GM12865 (cell line): ENCODE results near the gene IFT22.

Experiments
- DNase-seq: peaks from one replicate; pipeline ENCODE4 v3.0.0; 2010; ENCODE audit warnings: low read depth
- H3K4me3 ChIP-seq: 2 replicates; pipeline ENCODE4 v1.5.1; 2011; ENCODE audit warnings: mild to moderate bottlenecking, low read depth, low read length, control low read depth
- TF ChIP-seq, protein P1 (sequence below): IDR thresholded peaks from 2 replicates; pipeline ENCODE4 v1.5.1; 2011; ENCODE audit warnings: low read length, control low read depth, low read depth, inconsistent platforms; ENCODE audit not compliant: insufficient read depth; ENCODE audit errors: missing control alignments

Gene IFT22

DNA sequence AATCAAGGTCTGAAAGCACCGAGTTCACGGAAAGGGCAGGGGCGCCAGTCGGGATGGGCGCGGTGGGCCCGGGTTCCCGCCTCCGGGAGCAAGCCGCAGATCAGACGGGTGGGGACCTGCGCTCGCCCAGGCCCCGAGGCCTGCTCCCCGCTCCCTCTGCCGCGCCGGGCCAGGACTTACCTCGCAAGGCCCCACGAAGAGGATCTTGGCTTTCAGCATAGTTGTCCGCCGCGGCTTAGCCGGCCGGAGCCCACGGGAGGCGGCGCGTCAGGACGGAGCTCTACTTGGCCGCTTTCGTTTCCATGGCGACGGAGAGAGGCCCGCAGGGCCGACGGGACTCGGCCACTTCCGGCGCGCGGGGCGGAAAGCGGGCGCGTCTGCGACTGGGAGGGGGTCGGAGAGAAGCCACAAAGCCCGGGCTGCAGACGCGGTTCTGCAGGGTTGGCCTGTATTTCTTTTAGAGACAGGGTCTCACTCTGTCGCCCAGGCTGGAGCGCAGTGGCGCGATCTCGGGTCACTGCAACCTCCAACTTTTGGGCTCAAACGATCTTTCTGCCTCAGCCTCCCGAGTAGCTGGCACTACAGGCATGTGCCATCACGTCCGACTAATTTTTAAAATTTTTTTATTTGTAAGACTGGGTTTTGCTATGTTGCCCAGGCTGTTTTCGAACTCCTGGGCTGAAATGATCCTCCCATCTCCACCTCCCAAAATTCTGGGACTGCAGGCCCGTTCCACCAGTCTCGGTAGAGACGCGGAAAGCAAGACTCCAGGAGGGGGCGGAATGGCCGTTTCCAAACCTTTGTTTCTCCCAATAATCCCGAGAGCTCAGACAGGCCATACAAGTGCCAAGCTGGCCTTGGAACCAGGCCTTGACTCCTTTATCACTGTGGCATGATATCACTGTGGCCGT lies at the start of gene IFT22:
TSS of gene IFT22 (minus strand) at position 322 of the 911 bp plus-strand sequence. CDS start at position 219, 103 bp downstream.
- DNase-seq, result peak; percentile 94
- H3K4me3 ChIP-seq, result peak within 1 kb of the TSS; percentile 53
- TF ChIP-seq, protein P1, sequence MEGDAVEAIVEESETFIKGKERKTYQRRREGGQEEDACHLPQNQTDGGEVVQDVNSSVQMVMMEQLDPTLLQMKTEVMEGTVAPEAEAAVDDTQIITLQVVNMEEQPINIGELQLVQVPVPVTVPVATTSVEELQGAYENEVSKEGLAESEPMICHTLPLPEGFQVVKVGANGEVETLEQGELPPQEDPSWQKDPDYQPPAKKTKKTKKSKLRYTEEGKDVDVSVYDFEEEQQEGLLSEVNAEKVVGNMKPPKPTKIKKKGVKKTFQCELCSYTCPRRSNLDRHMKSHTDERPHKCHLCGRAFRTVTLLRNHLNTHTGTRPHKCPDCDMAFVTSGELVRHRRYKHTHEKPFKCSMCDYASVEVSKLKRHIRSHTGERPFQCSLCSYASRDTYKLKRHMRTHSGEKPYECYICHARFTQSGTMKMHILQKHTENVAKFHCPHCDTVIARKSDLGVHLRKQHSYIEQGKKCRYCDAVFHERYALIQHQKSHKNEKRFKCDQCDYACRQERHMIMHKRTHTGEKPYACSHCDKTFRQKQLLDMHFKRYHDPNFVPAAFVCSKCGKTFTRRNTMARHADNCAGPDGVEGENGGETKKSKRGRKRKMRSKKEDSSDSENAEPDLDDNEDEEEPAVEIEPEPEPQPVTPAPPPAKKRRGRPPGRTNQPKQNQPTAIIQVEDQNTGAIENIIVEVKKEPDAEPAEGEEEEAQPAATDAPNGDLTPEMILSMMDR, result no peak

DNA sequence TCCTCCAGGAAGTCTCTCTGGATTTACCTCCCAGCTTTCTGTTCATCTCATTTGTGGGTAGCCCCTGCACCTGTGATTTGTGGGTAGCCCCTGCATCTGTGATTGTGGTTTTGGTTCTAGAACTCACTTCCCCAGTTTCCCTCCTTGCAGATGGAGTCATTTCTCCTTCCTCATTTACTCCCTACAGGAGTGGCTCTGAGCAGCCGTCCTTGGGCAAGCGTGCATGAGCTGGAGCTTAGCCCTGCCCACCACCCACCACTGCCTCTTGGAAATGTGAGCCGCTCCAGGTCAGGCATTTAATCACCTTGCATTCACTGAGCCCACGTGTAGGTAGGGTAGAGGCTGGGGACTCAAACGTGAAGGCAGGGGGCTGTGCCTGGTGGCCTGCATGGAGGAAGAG lies 49.2 kb upstream of the IFT22 start:
- H3K4me3 ChIP-seq, result no peak overlapping the region
- peak; percentile 3 for DNase-seq
- TF ChIP-seq, protein P1, result no peak

DNA sequence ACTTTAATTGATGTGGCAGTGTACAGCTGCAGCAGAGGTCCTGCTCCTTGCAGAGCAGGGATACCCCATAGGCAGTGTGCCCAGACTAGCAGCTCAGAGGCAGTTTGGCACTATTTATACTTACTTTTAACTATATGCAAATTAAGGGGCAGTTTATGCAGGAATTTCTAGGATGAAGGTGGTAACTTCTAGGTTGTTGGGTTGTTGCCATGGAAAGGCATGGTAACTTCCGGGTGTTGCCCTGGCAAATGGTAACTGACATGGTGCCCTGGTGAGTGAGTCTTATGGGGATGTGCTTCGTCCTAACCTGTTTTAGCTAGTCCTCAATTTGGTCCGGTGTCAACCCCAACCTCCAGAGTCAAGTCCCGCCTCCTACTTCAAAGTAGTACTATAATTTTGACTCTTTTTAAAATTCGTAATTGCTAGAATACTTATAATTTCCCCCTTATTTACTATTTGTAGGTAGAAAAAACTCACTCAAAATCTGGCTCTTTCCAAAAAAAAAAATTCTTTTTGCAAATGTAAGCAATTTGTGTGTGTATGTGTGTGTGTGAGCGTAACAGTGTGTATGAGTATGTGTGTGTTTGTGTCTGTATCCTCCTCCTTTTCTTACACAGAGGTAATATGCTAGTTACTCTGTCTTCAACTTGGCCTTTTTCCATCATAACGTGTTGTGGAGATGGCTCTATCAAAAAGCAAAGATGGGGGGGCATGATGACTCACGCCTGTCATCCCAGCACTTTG lies 47.0 kb upstream of the IFT22 start:
- TF ChIP-seq, protein P1, result no peak
- no peak for DNase-seq
- no peak overlapping the region for H3K4me3 ChIP-seq

DNA sequence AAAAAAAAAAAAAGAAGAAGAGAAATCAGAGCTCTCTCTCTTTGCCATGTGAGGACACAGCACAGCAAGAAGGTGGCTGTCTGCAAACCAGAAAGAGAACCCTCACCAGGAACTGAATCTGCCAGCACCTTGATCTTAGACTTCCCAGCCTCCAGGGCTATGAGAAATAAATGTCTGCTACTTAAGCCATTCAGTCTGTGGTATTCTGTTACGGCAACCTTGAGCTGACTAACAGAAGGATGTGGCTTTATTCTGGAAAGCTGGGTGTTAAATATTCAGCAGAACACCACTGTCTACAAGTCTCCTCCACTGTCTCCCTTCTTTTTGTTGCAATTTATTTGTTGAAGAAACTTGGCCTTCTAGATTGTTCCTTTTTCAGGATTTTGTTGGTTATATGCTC lies 46.1 kb upstream of the IFT22 start:
- DNase-seq, result no peak
- no peak overlapping the region for H3K4me3 ChIP-seq
- TF ChIP-seq, protein P1, result no peak

DNA sequence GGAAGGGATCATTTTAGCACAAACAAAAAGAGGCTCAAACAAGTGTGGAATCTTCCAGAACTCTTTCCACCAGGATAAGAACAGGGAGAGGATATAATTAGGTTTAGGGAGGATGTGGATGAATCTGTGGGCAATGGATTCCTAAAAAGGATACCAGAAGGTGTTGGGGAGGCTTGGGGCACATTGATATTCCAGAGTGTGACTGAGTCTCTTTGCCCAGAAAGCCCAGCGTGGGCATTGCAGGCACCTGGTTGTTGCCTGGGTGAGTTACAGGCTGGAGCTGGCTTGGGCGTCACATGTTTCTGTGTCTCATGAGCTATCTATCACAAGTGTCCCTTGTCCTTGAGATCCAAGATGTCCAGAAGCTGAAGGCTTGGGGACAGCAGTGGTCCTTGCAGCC lies 44.3 kb upstream of the IFT22 start:
- DNase-seq, result no peak
- H3K4me3 ChIP-seq, result no peak overlapping the region

DNA sequence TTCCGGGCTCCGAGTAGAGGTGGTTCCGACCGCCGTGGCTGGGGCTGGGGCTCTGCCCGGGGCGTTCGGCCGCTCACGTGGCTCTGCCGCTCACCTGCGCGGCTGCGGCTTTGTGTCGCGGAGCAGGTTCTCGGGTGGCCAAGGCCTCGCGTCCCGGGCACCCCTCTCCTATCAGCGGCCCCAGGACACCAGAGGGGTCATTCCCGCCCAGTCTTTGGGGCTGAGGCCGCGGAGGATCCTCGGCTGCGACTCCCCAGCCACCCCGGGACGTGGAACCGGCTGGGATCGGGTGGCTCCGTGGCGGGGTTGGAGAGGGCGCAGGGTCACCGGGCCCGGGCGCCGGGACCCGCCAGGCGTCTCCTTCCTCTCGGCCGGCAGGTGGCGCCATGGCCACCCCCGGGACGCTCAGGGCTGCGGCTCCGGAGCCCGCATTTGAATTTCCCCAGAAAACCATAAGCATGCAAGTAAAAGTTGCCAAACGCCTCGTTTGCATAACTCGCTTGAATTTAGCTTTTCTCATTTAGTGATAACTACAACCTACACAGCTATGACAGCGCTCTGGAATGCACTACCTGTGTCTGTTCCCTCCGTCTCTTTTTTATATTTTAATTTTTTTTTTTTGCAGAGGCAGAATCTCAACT lies 42.2 kb upstream of the IFT22 start:
- TF ChIP-seq, protein P1, result peak; percentile 78
- peak; percentile 72 for DNase-seq
- H3K4me3 ChIP-seq, result no peak overlapping the region

More for the DNA sequence above, 44.3 kb upstream of the IFT22 start:
- TF ChIP-seq, protein P1, result no peak
